ENCODE measurements around the gene SHC3.

DNA sequence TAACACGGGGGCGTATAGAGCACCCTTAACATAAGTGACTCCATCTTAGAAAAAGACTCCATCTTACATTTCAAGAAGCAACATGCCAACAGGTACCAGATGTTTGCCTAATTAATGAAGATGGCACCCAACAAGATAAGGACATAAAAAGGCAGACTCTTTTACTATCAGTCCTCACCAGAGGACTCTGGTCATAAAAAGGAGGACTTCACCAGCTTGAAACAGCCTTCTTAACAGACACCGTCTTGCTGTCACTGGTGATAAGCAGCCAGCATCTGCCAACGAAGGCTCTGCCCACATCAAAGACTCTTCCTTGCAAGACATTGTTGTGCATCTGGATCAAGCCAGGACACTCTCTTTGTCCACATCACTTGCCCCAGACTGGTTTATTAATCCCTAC lies 107.0 kb downstream of the SHC3 start:
- TF ChIP-seq CTCF (conservative IDR thresholded peaks at IDR 0.05 in 1 of 2, IDR thresholded peaks at IDR 0.05 in 1 of 2; ENCODE audit: low read depth in 1 of 2, low read length in 2 of 2) (no peak), EZH2 (IDR thresholded peaks at IDR 0.05; ENCODE audit: low read length, missing control alignments) (no peak)
